GM21825 (cell line): Measurements from ENCODE around the gene MRPL32.
"Not testable (repeated sequence)": the region's sequence is repeated elsewhere in the genome, so short reads cannot be mapped to it uniquely, and the experiment has no call there.

Experiments
- ATAC-seq: cut with Tn5 transposase; IDR thresholded peaks from one replicate; pipeline ENCODE4 v1.9.1; 2021; ENCODE audit warnings: mild to moderate bottlenecking, moderate library complexity; ENCODE audit not compliant: unreplicated experiment

MRPL32 gene

DNA sequence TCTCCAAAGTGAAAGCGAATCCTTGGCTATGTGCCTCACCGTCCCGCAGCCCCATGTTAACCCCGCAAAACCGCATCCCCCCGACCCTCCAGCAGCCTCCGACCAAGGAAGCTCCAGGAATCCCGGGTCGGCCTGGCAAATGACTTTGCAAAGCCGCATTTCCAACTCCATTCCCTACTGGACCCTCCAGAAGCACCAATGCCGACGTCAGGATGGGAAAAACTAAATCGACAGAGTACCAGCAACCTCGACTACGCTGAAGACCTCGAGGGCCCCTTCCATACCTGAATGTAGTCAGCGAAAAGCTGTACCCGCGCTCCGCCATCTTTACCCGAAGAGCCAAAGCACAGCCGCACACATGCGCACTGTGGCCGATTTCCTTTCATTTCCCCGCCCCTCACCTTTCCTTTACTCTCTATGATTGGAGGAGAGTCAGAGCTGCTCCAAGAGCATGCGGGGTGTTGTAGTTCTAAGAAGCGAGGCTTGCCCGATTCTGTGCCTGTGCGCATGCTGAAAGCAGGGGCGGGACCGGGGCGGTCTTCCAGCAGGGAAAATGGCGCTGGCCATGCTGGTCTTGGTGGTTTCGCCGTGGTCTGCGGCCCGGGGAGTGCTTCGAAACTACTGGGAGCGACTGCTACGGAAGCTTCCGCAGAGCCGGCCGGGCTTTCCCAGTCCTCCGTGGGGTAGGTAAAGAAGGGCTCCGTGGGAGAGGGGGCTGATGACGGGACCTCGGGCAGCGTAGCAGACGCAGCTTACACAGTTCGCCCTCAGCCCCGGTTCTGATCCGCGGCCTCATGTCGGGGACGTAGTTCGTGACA lies at the start of gene MRPL32, which contains the start of gene PSMA2:
Gene MRPL32 (plus strand): TSS at position 543 of the 818 bp plus-strand sequence. CDS start 11 bp downstream, at position 554.
Gene PSMA2 (minus strand): TSS at position 341 of the 818 bp plus-strand sequence. CDS start 16 bp downstream, at position 325.
- peak; percentile 99 for ATAC-seq

- no peak for ATAC-seq
Observed at GRCh38 chr7:42883950-42884349, 48.2 kb upstream of the MRPL32 start.

DNA sequence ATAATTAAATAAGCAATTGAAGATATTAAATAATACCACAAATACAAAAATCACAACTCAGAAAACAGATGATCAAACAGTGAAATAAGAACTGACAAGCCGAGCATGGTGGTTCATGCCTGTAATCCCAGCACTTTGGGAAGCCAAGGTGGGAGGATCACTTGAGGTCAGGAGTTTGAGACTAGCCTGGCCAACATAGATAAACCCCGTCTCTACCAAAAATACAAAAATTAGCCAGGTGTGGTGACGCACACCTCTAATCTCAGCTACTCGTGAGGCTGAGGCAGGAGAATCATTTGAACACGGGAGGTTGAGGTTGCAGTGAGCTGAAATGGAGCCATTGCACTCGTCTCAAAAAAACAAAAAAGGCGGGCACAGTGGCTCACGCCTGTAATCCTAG lies 47.0 kb upstream of the MRPL32 start:
- ATAC-seq, result not testable (repeated sequence)

GRCh38 chr7:42886129-42886528 lies 46.0 kb upstream of the MRPL32 start:
- ATAC-seq, result no peak

- ATAC-seq, result no peak
Observed at GRCh38 chr7:42886893-42887505, 45.2 kb upstream of the MRPL32 start.

DNA sequence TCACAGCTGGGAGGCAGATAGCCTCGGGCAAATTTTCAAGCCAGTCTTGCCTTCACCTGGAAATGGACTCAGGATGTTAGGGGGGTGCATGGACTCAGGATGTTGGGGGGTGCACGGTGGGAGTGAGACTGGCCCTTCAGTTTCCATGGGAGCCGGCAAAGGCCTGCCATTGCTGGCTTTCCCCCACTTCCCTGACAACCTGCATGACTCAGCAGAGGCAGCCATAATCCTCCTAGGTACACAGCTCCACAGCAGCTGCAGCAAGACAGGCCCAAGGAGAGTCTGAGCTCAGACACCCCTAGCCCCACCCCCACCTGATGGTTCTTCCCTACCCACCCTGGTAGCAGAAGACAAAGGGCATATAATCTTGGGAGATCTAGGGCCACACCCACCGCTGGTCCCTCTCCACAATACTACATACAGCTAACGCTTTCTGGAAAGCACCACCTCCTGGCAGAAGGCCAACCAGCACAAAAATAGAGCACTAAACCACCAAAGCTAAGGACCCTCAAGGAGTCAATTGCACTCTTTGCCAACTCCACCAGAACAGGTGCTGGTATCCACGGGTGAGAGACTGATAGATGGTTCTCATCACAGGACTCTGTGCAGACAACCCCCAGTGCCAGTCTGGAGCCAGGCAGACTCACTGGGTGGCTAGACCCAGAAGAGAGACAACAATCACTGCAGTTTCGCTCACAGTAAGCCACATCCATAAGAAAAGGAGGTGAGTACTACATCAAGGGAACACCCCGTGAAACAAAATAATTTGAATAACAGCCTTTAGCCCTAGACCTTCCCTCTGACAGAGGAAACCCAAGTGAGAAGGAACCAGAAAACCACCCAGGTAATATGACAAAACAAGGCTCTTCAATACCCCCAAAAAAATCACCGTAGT lies 38.6 kb upstream of the MRPL32 start:
- no peak for ATAC-seq

GRCh38 chr7:42900842-42901241 lies 31.3 kb upstream of the MRPL32 start:
- ATAC-seq, result no peak

DNA sequence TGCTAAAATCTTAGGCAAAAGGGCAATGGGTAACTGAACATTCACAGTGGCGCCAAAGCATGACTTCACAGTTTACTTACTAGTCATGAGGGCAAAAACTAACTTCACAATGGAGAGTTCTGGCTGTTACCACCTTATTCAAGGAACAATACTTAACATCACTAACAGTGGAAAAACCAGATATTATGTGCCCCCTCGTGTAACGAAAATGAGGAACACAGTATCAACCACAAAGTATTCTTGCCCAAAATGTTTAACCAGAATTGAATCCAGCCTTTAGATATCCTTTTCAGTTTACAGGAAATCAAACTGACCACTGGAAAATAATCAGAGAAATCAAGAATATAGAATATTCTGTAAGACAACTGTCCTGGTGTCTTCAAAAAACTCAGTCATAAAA lies 29.8 kb upstream of the MRPL32 start:
- no peak for ATAC-seq

DNA sequence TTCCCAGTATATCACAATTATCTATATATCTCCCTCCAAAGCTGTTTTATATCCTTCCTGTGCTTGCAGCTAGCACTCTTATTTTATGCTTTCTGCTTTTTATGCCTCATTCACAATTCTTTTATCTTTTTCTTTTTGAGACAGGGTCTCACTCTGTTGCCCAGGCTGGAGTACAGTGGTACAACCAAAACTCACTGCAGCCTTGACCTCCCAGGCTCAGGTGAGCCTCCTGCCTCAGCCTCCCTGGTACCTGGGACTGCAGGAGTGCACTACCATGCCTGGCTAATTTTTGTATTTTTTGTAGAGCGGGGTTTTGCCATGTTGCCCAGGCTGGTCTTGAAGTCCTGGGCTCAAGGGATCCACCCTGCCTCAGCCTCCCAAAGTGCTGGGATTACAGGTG lies 26.0 kb upstream of the MRPL32 start:
- no peak for ATAC-seq

GRCh38 chr7:42907316-42907715 lies 24.9 kb upstream of the MRPL32 start:
- ATAC-seq, result no peak

GRCh38 chr7:42910306-42910705 lies 21.9 kb upstream of the MRPL32 start:
- no peak for ATAC-seq

GRCh38 chr7:42911454-42912447 lies 20.4 kb upstream of the MRPL32 start, which contains the start of gene C7orf25:
C7orf25 (minus strand) TSS chr7:42912070; CDS start chr7:42910900, 1,170 bp downstream.
- ATAC-seq, result peak; percentile 93

GRCh38 chr7:42913591-42913990 lies 18.6 kb upstream of the MRPL32 start:
- ATAC-seq, result no peak

DNA sequence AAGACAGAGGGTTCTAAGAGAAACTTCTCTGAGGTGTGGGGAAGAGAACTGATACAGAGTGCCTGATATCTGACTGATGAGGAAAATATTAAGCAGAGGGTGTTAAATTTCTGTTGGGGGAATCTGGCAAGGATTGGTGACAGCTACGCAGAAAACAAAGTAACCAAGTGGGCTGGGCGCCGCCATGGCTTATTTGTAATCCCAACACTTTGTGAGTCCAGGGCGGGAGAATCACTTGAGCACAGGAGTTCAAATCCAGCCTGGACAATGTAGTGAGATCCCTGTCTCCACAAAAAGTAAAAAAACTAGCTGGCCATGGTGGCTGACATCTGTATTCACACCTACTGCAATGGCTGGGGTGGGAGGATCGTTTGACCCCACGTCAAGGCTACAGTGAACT lies 18.2 kb upstream of the MRPL32 start:
- no peak for ATAC-seq

GRCh38 chr7:42914421-42915045 lies 17.6 kb upstream of the MRPL32 start:
- ATAC-seq, result no peak

GRCh38 chr7:42915356-42915755 lies 16.8 kb upstream of the MRPL32 start:
- no peak for ATAC-seq

DNA sequence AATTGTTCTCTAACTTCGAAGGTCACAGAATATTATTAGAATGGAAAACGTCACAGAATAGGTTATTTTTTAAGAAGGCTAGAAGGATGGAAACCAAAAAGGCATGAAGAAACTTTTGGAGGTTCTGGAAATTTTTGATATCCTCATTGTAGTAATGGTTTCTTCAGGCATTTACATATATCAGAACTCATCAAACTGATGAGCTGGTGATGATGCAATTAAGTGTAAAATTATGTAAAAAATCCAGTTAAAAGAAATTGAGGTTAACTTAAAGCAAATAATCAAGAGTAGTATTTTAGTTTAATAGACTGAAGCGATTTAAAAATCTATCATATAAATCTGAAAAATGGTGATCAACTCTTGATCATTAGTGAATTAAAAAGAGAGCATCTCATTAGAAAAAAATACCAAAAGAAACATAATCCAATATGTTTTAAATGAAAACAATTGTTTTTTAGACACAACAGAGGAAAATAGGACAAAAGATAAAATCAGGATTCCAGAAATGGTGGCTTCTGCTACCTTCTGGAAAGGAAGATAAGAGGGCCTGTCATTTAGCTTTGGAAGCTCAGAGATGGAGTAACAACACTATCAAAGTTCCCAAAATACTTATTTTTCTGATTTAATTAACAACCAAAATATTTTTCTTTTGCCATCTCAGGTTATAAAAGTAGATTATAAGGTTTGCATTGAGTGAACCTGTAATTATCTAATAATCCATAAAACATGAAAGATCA lies 10.0 kb upstream of the MRPL32 start:
- no peak for ATAC-seq

DNA sequence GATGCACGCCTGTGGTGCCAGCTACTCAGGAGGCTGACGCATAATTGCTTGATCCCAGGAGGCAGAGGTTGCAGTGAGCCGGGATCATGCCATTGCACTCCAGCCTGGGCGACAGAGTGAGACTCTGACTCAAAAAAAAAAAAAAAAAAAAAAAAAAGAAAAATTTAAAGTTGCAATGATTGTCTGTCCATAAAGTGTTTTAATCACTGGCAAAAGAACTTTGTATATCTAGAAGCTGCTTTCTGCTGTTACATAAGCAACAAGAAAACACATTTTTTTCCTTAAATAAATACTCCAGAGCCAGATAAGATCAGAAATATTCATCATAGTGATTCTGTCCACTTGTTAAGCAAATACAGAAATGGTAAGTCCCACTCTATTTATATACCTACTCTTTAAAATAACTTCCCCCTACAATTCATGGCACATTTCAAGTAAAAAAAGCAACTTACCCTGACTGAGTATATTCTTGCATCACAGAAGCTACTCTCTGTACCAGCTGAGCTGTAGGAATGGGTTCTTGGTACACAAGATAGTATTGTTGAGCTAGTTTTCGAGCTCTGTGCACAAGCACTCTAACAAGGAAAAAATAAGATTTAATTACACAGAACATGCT lies 7.8 kb upstream of the MRPL32 start:
- no peak for ATAC-seq
